ENCODE measurements around the gene FAM131A. TPM values are rescaled to one million over a fixed set of nuclear protein-coding genes. Genes with fewer than 3 reads are reported as not detected.

FAM131A gene
- total RNA-seq, 1 experiment from 2014 or later: 0.65 TPM

GRCh38 chr3:184377882-184378445, 40.6 kb downstream of the FAM131A start, which contains the start of gene THPO:
THPO (minus strand) TSS chr3:184378207; CDS start chr3:184376259, 1,948 bp downstream.
- DNase-seq (ENCODE audit: low spot score): no peak

GRCh38 chr3:184378651-184379357, 41.4 kb downstream of the FAM131A start:
- no peak for DNase-seq (ENCODE audit: low spot score)

GRCh38 chr3:184379358-184380184, 42.2 kb downstream of the FAM131A start, which contains the start of gene CHRD:
CHRD (plus strand) TSS chr3:184380054; CDS start chr3:184380319, 265 bp downstream.
- no peak for DNase-seq (ENCODE audit: low spot score)

- DNase-seq (ENCODE audit: low spot score): no peak
These were observed 42.8 kb downstream of the FAM131A start for GRCh38 chr3:184380185-184380626.

GRCh38 chr3:184380627-184381260, 43.3 kb downstream of the FAM131A start:
- no peak for DNase-seq (ENCODE audit: low spot score)

GRCh38 chr3:184381261-184382224, 44.1 kb downstream of the FAM131A start:
- DNase-seq (ENCODE audit: low spot score): no peak

GRCh38 chr3:184382326-184383032, 45.1 kb downstream of the FAM131A start:
- no peak for DNase-seq (ENCODE audit: low spot score)

- no peak for DNase-seq (ENCODE audit: low spot score)
These were observed 45.8 kb downstream of the FAM131A start for GRCh38 chr3:184383033-184383740.

GRCh38 chr3:184384342-184384741, 46.9 kb downstream of the FAM131A start:
- DNase-seq (ENCODE audit: low spot score): no peak

GRCh38 chr3:184384856-184385422, 47.5 kb downstream of the FAM131A start:
- DNase-seq (ENCODE audit: low spot score): no peak

GRCh38 chr3:184386047-184386806, 48.8 kb downstream of the FAM131A start:
- DNase-seq (ENCODE audit: low spot score): no peak

GRCh38 chr3:184387174-184387714, 49.8 kb downstream of the FAM131A start:
- DNase-seq (ENCODE audit: low spot score): no peak

- no peak for DNase-seq (ENCODE audit: low spot score)
These were observed 51.0 kb downstream of the FAM131A start for GRCh38 chr3:184388164-184388935.

GRCh38 chr3:184388936-184389230, 51.5 kb downstream of the FAM131A start:
- DNase-seq (ENCODE audit: low spot score): no peak

- DNase-seq (ENCODE audit: low spot score): no peak
These were observed 52.0 kb downstream of the FAM131A start for GRCh38 chr3:184389384-184389783.

- DNase-seq (ENCODE audit: low spot score): no peak
These were observed 52.6 kb downstream of the FAM131A start for GRCh38 chr3:184389935-184390528.

- DNase-seq (ENCODE audit: low spot score): no peak
These were observed 53.9 kb downstream of the FAM131A start for GRCh38 chr3:184391266-184391665.
